Activated CD4-positive, alpha-beta T cell treated with anti-CD3 and anti-CD28 coated beads for 4 hours (primary cell): ENCODE results near the gene LRRC3.
"Not testable (repeated sequence)": the region's sequence is repeated elsewhere in the genome, so short reads cannot be mapped to it uniquely, and the experiment has no call there.

Source experiments
- DNase-seq, 2 donors: peaks; one replicate each; pipeline ENCODE4 v3.0.0-alpha.2; 2020

LRRC3 gene

GRCh38 chr21:44498280-44499210, 43.2 kb downstream of the LRRC3 start:
- DNase-seq, result no peak

- DNase-seq, result no peak
These were observed 43.9 kb downstream of the LRRC3 start for GRCh38 chr21:44499211-44499560.

GRCh38 chr21:44499631-44500030, 44.3 kb downstream of the LRRC3 start:
- DNase-seq, result no peak

- DNase-seq, result no peak
These were observed 44.8 kb downstream of the LRRC3 start for GRCh38 chr21:44500111-44500510.

- DNase-seq, result no peak
These were observed 47.1 kb downstream of the LRRC3 start for GRCh38 chr21:44502171-44502958.

GRCh38 chr21:44503006-44503889, 47.9 kb downstream of the LRRC3 start:
- DNase-seq, result not testable (repeated sequence)

- no peak for DNase-seq
These were observed 48.6 kb downstream of the LRRC3 start for GRCh38 chr21:44503901-44504399.

- DNase-seq, result no peak
These were observed 50.5 kb downstream of the LRRC3 start for GRCh38 chr21:44505673-44506278.

- no peak for DNase-seq
These were observed 51.3 kb downstream of the LRRC3 start for GRCh38 chr21:44506279-44507255.

- DNase-seq, result no peak
These were observed 52.5 kb downstream of the LRRC3 start for GRCh38 chr21:44507673-44508425.

GRCh38 chr21:44508426-44508710, 53.1 kb downstream of the LRRC3 start:
- DNase-seq, result no peak

GRCh38 chr21:44508711-44509445, 53.6 kb downstream of the LRRC3 start:
- DNase-seq, result no peak

- no peak for DNase-seq
These were observed 54.2 kb downstream of the LRRC3 start for GRCh38 chr21:44509539-44509938.

- no peak for DNase-seq
These were observed 54.8 kb downstream of the LRRC3 start for GRCh38 chr21:44510109-44510507.

GRCh38 chr21:44510508-44511218, 55.4 kb downstream of the LRRC3 start:
- DNase-seq, result peak; percentile 77 to 78

- no peak for DNase-seq
These were observed 56.1 kb downstream of the LRRC3 start for GRCh38 chr21:44511219-44511937.
